Vagina (tissue), 2 donors: Measurements from ENCODE around the gene CD160.

ENCODE experiments used
- CTCF ChIP-seq, 3 experiments: fragments of 450-650 bp in 2 of 3; fragments of 200-600 bp in 1 of 3; sonication (generic) in 1 of 3; IDR thresholded peaks; one replicate each; pipeline ENCODE4 v1.5.1; 2017 to 2019; ENCODE audit warnings: antibody characterized with exemption in 3 of 3, mild to moderate bottlenecking in 2 of 3, moderate library complexity in 2 of 3
- POLR2A ChIP-seq, 2 donors: fragments of 450-650 bp; IDR thresholded peaks; one replicate each; pipeline ENCODE4 v1.6.1; 2017; ENCODE audit warnings: antibody characterized with exemption in 2 of 2, mild to moderate bottlenecking in 2 of 2, moderate library complexity in 2 of 2
- POLR2AphosphoS5 ChIP-seq, 2 donors: sonication (generic); formaldehyde crosslinking; IDR thresholded peaks; one replicate each; pipeline ENCODE4 v1.9.0; 2017; ENCODE audit warnings: antibody characterized with exemption in 2 of 2, mild to moderate bottlenecking in 2 of 2, low read depth in 1 of 2; ENCODE audit not compliant: insufficient read depth in 1 of 2

DNA sequence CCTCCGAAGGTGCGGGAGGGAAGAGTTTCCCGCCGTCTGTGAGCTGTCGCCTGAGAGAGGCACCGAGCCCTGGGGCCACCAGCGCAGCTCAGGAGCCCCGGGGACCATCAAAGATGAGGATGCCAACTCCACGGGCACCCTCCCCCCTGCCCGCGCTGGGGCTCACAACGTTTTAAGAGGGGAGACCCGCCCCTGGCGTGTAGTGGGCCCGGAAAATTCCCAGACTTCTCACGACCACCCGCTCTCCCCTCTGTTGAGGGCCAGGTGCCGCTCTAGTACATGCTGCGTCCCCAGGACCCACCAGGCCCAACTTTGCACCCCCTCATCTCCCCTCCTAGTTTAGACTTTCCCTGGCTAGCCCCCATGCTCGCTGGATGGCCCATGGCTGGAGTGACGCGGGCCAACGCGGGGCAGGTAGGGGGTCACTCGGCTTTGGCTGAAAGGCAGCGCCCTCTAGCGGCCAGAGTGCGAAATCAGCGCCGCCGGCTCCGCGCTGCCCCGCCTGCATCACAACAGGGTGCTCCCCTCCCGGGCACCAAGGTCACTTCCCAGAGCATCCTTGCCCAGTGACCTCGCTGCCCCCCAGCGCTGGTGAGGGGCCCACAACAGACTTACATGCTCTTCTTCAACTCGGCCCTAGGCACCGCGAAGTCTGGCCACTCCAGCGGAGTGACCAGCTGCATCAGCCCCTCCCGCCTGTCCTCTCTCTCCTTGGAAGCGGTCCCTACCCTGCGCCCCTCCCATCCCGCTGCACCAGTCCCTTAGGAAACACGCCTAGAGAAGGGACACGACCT is 1.8 kb downstream of the CD160 start:
- peak; percentile 75 to 92 (median 81) for TF ChIP-seq CTCF (IDR thresholded peaks at IDR 0.05)
- TF ChIP-seq POLR2AphosphoS5 (IDR thresholded peaks at IDR 0.05; ENCODE audit: insufficient read depth in 1 of 2, low read depth in 1 of 2): peak in 1 of 2 donors; percentile 29
- TF ChIP-seq POLR2A (IDR thresholded peaks at IDR 0.05): no peak
